ENCODE measurements around the gene IGF2BP3. TPM values are rescaled to one million over a fixed set of nuclear protein-coding genes. Genes with fewer than 3 reads are reported as not detected.

The IGF2BP3 gene
- total RNA-seq, 1 experiment from 2014 or later, result 75.3 TPM

- intact Hi-C loops (cut with micrococcal nuclease; ENCODE audit: unreplicated experiment), result no loop called here
- TF ChIP-seq CTCF (conservative IDR thresholded peaks at IDR 0.05; ENCODE audit: low read depth, low read length) (no peak), EZH2 (IDR thresholded peaks at IDR 0.05; ENCODE audit: borderline replicate concordance, low read depth, low read length, poor library complexity, severe bottlenecking) (no peak)
- Histone ChIP-seq H3K36me3 (ENCODE audit: insufficient read depth, low read length, poor library complexity, severe bottlenecking) (peaks cover 13% of the 10 kb centered on the region), H3K4me1 (ENCODE audit: insufficient read depth, low read length, poor library complexity, severe bottlenecking) (peaks cover 11% of the 10 kb centered on the region), H3K4me3 (ENCODE audit: low read depth, low read length, poor library complexity, severe bottlenecking) (peak overlapping the region; percentile 93), H3K27me3 (replicated peaks; ENCODE audit: insufficient read depth, low read depth, low read length, poor library complexity) (no peaks in the 10 kb centered on the region), H3K27ac (ENCODE audit: low read depth, low read length, poor library complexity, severe bottlenecking) (peak overlapping the region; percentile 88), H3K9me3 (ENCODE audit: low read depth, low read length, poor library complexity, severe bottlenecking) (no peaks in the 10 kb centered on the region)
- peak; percentile 28 for DNase-seq (ENCODE audit: low spot score)
- CTCF ChIA-PET, result no interaction called here
- no TSS peak for BruUV-seq (replicated peaks)
- POLR2A ChIA-PET (ENCODE audit: low non-redundant PET), result no interaction called here
These were observed 170.5 kb downstream of the IGF2BP3 start for GRCh38 chr7:23299770-23300300.

- no peaks in the 10 kb centered on the region for H3K27me3 ChIP-seq (replicated peaks; ENCODE audit: insufficient read depth, low read depth, low read length, poor library complexity)
- TF ChIP-seq CTCF (conservative IDR thresholded peaks at IDR 0.05; ENCODE audit: low read depth, low read length) (no peak), EZH2 (IDR thresholded peaks at IDR 0.05; ENCODE audit: borderline replicate concordance, low read depth, low read length, poor library complexity, severe bottlenecking) (no peak)
- peaks cover 10% of the 10 kb centered on the region for H3K36me3 ChIP-seq (ENCODE audit: insufficient read depth, low read length, poor library complexity, severe bottlenecking)
- ChIA-PET POLR2A (ENCODE audit: low non-redundant PET) (no interaction called here), CTCF (no interaction called here)
- no peaks in the 10 kb centered on the region for H3K9me3 ChIP-seq (ENCODE audit: low read depth, low read length, poor library complexity, severe bottlenecking)
- DNase-seq (ENCODE audit: low spot score), result peak; percentile 99
- peak within 1 kb of the TSS; percentile 93 for H3K4me3 ChIP-seq (ENCODE audit: low read depth, low read length, poor library complexity, severe bottlenecking)
- intact Hi-C loops (cut with micrococcal nuclease; ENCODE audit: unreplicated experiment), result no loop called here
- BruUV-seq (replicated peaks), result TSS peak; percentile 89
- H3K27ac ChIP-seq (ENCODE audit: low read depth, low read length, poor library complexity, severe bottlenecking), result peak within 1 kb of the TSS; percentile 88
- peaks cover 11% of the 10 kb centered on the region for H3K4me1 ChIP-seq (ENCODE audit: insufficient read depth, low read length, poor library complexity, severe bottlenecking)
These were observed 171.2 kb downstream of the IGF2BP3 start, which contains the start of gene MALSU1 for GRCh38 chr7:23298885-23299769. Gene MALSU1 (plus strand): TSS chr7:23299339. CDS start chr7:23299353, 14 bp downstream.

- intact Hi-C loops (cut with micrococcal nuclease; ENCODE audit: unreplicated experiment), result no loop called here
- no TSS peak for BruUV-seq (replicated peaks)
- H3K4me3 ChIP-seq (ENCODE audit: low read depth, low read length, poor library complexity, severe bottlenecking), result peak overlapping the region; percentile 93
These were observed 172.0 kb downstream of the IGF2BP3 start for GRCh38 chr7:23298141-23298881.

More at GRCh38 chr7:23298141-23298881, 172.0 kb downstream of the IGF2BP3 start:
- Histone ChIP-seq H3K36me3 (ENCODE audit: insufficient read depth, low read length, poor library complexity, severe bottlenecking) (peaks cover 10% of the 10 kb centered on the region), H3K4me1 (ENCODE audit: insufficient read depth, low read length, poor library complexity, severe bottlenecking) (peaks cover 11% of the 10 kb centered on the region), H3K27me3 (replicated peaks; ENCODE audit: insufficient read depth, low read depth, low read length, poor library complexity) (no peaks in the 10 kb centered on the region), H3K27ac (ENCODE audit: low read depth, low read length, poor library complexity, severe bottlenecking) (peak overlapping the region; percentile 88), H3K9me3 (ENCODE audit: low read depth, low read length, poor library complexity, severe bottlenecking) (no peaks in the 10 kb centered on the region)
- no peak for DNase-seq (ENCODE audit: low spot score)
- CTCF ChIA-PET, result interaction anchor here (0.7 kb wide), 1 partner anchor 144 kb away, joined by 3 read pairs; no protein-coding TSS in a partner anchor
- POLR2A ChIA-PET (ENCODE audit: low non-redundant PET), result no interaction called here
- TF ChIP-seq CTCF (conservative IDR thresholded peaks at IDR 0.05; ENCODE audit: low read depth, low read length), result no peak
- no peak for TF ChIP-seq EZH2 (IDR thresholded peaks at IDR 0.05; ENCODE audit: borderline replicate concordance, low read depth, low read length, poor library complexity, severe bottlenecking)
